Neural crest cell (in vitro differentiated cells): Measurements from ENCODE around the gene PCDHGA8. TPM values are rescaled to one million over a fixed set of nuclear protein-coding genes. Genes with fewer than 3 reads are reported as not detected.
A peak's percentile ranks its signal among the peaks of the same experiment; 100 is the strongest.
"Not testable (repeated sequence)": the region's sequence is repeated elsewhere in the genome, so short reads cannot be mapped to it uniquely, and the experiment has no call there.

Source experiments
- DNase-seq: peaks from one replicate; pipeline ENCODE4 v3.0.0; 2021; ENCODE audit warnings: low read depth, mixed read lengths, low spot score
- H3K27ac Mint-ChIP-seq: one replicate; pipeline ENCODE4 v1.8.0; 2021; ENCODE audit warnings: mild to moderate bottlenecking, mixed read lengths; ENCODE audit not compliant: unreplicated experiment
- H3K27me3 Mint-ChIP-seq: 2 replicates; pipeline ENCODE4 v1.8.0; 2021; ENCODE audit warnings: low read depth, mild to moderate bottlenecking, mixed read lengths
- H3K36me3 Mint-ChIP-seq: 2 replicates; pipeline ENCODE4 v1.8.0; 2021; ENCODE audit warnings: low read depth, mild to moderate bottlenecking, mixed read lengths
- H3K4me1 Mint-ChIP-seq: 2 replicates; pipeline ENCODE4 v1.8.0; 2021; ENCODE audit warnings: mixed read lengths
- H3K4me3 Mint-ChIP-seq: one replicate; pipeline ENCODE4 v1.8.0; 2021; ENCODE audit warnings: mild to moderate bottlenecking, mixed read lengths
- H3K9me3 Mint-ChIP-seq: 2 replicates; pipeline ENCODE4 v1.8.0; 2021; ENCODE audit warnings: mixed read lengths
- CTCF ChIP-seq: fragments of 200-600 bp; sonication (generic); conservative IDR thresholded peaks from 2 replicates; pipeline ENCODE4 v1.5.0; 2021; ENCODE audit warnings: antibody characterized with exemption, mild to moderate bottlenecking
- total RNA-seq: library from RNA; stranded (reverse); gene quantifications from 2 replicates; pipeline ENCODE4 v1.2.1, GENCODE V29; 2021

Gene PCDHGA8
- total RNA-seq, 1 donor from 2014 or later = 0.33 TPM

- Mint-ChIP-seq H3K27ac (no peak overlapping the region), H3K36me3 (peaks cover 84% of the 10 kb centered on the region), H3K4me1 (no peaks in the 10 kb centered on the region), H3K4me3 (peak overlapping the region; percentile 73), H3K27me3 (no peaks in the 10 kb centered on the region), H3K9me3 (peaks cover 28% of the 10 kb centered on the region)
- no peak for DNase-seq
- no peak for TF ChIP-seq CTCF
Measured at GRCh38 chr5:141427783-141428426, 35.5 kb downstream of the PCDHGA8 start.

- Mint-ChIP-seq H3K9me3 (peaks cover 21% of the 10 kb centered on the region), H3K27me3 (no peaks in the 10 kb centered on the region), H3K36me3 (peaks cover 82% of the 10 kb centered on the region), H3K4me1 (no peaks in the 10 kb centered on the region), H3K27ac (no peak within 1 kb of the TSS), H3K4me3 (no peak within 1 kb of the TSS)
- TF ChIP-seq CTCF = no peak
- no peak for DNase-seq
Measured at GRCh38 chr5:141430332-141431113, 38.1 kb downstream of the PCDHGA8 start, which contains the start of gene PCDHGA12. PCDHGA12 (plus strand) TSS chr5:141430507; CDS start chr5:141430760, 253 bp downstream.

- H3K27ac Mint-ChIP-seq = no peak overlapping the region
- no peak for DNase-seq
Measured at GRCh38 chr5:141431286-141431685, 38.9 kb downstream of the PCDHGA8 start.

GRCh38 chr5:141432308-141432707 lies 39.9 kb downstream of the PCDHGA8 start:
- H3K27ac Mint-ChIP-seq, H3K27me3 Mint-ChIP-seq, DNase-seq, H3K4me1 Mint-ChIP-seq, H3K4me3 Mint-ChIP-seq: not testable (repeated sequence)
- H3K36me3 Mint-ChIP-seq = peaks cover 74% of the 10 kb centered on the region
- H3K9me3 Mint-ChIP-seq = peaks cover 20% of the 10 kb centered on the region

More at GRCh38 chr5:141431286-141431685, 38.9 kb downstream of the PCDHGA8 start:
- no peak for TF ChIP-seq CTCF
- H3K9me3 Mint-ChIP-seq = peaks cover 21% of the 10 kb centered on the region
- H3K36me3 Mint-ChIP-seq = peaks cover 77% of the 10 kb centered on the region
- H3K27me3 Mint-ChIP-seq = no peaks in the 10 kb centered on the region
- H3K4me1 Mint-ChIP-seq = no peaks in the 10 kb centered on the region
- no peak overlapping the region for H3K4me3 Mint-ChIP-seq

- H3K27me3 Mint-ChIP-seq, H3K4me1 Mint-ChIP-seq, H3K4me3 Mint-ChIP-seq, H3K27ac Mint-ChIP-seq, DNase-seq: not testable (repeated sequence)
- peaks cover 72% of the 10 kb centered on the region for H3K36me3 Mint-ChIP-seq
- H3K9me3 Mint-ChIP-seq = peaks cover 20% of the 10 kb centered on the region
Measured at GRCh38 chr5:141432726-141433125, 40.3 kb downstream of the PCDHGA8 start.

- DNase-seq = no peak
- H3K4me3 Mint-ChIP-seq = no peak overlapping the region
- no peaks in the 10 kb centered on the region for H3K27me3 Mint-ChIP-seq
- no peaks in the 10 kb centered on the region for H3K4me1 Mint-ChIP-seq
- H3K36me3 Mint-ChIP-seq = peaks cover 64% of the 10 kb centered on the region
- H3K27ac Mint-ChIP-seq = no peak overlapping the region
- H3K9me3 Mint-ChIP-seq = peaks cover 14% of the 10 kb centered on the region
- no peak for TF ChIP-seq CTCF
Measured at GRCh38 chr5:141434006-141434405, 41.6 kb downstream of the PCDHGA8 start.
